Stimulated activated CD4-positive, alpha-beta T cell treated with anti-CD3 and anti-CD28 coated beads, Interleukin-15, amount 100 ng/mL, for 48 hours (primary cell): ENCODE data around the gene PIGP.
A peak's percentile ranks its signal among the peaks of the same experiment; 100 is the strongest.
"Not testable (repeated sequence)": the region's sequence is repeated elsewhere in the genome, so short reads cannot be mapped to it uniquely, and the experiment has no call there.

ENCODE experiments used
- DNase-seq, 2 donors: peaks; one replicate each; pipeline ENCODE4 v3.0.0-alpha.2; 2020; ENCODE audit warnings: low read depth in 2 of 2

The PIGP gene

DNA sequence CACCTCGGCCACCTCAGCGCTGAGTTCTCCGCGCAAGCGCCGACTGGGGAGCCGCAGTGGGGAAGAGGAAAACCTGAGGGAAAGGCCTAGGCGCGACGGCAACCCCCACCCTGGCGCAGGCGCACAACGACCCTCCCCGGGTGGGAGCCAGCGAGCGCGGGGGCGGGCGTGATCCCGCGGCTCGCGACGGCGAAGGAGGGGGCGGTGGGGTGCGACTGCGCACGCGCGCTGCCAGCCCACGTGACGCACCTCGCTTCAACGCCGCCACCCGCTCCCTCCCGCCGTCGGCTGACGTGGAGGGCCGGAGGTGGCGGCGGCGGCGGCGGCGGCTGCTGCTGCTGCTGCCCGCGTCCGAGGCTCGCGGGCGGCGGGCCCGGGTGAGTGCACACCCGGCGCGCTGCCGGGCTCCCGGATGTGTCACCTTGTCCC, at the start of gene PIGP, which contains the start of gene TTC3:
Gene PIGP (minus strand): TSS at position 84 of the 429 bp plus-strand sequence. CDS start 556 bp downstream, outside the sequence.
Gene TTC3 (plus strand): TSS at position 267 of the 429 bp plus-strand sequence. CDS start 14,004 bp downstream, outside the sequence.
- peak; percentile 89 to 95 for DNase-seq

DNA sequence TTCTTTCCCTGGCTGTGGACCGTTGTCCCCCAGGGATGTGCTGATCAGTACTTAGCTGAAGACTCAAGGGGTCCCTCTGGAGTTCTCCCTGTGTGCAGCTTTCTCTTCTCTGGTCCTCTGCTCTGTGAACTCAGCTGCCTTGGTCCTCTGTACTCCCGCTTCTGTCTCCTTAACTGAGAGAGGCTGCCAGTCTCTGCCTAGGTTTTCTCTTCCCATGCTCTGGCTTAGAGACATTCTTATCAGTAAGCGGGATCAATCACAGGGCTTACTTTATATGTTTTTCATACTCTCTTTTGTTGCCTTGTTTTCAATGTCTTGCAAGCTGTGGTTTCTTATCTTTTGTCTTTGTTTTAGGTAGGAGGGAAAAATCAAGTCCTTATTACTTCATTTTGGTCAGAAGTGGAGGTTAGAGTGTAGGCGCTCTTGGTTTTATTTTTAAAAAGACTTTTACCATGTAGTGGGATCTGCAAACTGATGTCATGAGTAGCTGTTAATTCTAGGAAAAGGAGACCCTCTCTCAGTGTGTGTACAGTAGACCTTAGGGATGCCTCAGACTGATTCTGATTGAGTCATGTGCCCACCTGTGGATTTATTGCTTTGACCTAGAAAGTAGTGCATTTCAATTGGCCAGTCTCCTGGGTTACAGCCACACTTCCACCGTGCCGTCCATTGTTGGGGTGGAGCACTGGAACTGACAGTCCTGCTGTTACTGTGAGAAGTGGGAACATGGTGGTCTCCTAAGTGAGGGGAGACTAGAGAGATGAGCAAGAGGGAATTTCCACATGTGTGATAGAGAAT, 46.7 kb upstream of the PIGP start:
- no peak for DNase-seq

DNA sequence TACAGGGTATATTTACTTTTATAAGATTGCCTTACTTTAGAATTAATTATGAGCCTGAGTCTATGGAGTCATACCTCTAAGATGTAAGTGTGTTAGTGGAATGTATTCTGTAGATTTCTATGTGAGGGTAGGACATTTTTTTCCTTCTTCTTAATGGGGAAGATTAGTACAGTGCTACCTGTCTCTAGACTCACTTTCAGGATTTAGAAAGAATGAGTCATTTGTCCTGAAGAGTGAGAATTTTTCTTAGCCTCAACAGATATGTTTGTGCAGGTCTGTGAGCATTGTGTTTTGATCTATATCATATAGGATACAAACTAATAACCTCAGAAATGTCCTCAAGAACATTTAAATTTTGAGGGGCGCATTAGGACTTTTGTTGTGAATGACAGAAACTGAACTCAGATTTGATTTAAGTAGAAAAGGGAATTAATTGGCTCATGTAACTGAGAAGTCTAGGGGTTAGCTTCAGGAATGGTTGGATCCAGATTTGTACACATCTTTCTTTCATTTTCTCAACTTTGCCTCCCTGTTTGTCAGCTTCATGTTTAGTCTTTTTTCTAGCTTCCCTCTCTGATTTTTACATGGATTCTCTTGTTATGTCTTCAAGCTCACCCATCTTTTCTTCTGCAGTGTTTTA, 45.4 kb upstream of the PIGP start:
- no peak for DNase-seq

DNA sequence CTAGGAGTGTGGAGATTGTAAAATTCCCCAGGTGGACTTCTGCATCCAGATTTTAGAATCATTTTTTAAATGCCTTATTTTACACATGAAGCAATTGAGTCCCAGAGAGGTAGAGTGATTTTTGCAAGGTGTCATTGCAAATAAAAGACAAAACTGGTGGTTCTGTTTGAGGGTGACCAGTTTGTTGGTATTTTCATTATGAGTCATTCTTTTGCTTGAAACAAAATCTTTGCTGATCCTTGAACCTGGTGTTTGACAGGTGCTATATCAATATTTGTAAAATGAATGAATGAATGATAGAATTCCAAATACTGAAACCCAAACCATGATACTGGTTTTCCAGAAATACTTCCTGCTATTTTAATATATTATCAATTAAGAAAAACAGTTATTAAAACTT, 44.3 kb upstream of the PIGP start:
- no peak for DNase-seq

DNA sequence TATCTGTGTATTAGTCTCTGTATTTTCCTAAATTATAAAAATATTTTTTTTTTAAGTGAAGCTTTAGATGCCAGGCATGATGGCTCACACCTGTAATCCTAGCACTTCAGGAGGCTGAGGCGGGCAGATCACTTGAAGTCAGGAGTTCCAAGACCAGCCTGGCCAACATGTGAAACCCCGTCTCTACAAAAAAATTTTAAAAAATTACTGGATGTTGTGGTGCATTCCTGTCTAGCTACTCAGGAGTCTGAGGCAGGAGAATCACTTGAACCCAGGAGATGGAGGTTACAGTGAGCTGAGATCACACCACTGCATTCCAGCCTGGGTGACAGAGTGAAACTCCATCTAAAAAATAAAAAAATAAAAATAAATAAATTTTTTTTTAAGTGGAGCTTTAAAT, 43.6 kb upstream of the PIGP start:
- not testable (repeated sequence) for DNase-seq

DNA sequence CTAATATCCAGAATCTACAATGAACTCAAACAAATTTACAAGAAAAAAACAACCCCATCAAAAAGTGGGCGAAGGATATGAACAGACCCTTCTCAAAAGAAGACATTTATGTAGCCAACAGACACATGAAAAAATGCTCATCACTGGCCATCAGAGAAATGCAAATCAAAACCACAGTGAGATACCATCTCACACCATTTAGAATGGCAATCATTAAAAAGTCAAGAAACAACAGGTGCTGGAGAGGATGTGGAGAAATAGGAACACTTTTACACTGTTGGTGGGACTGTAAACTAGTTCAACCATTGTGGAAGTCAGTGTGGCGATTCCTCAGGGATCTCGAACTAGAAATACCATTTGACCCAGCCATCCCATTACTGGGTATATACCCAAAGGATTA, 41.4 kb upstream of the PIGP start:
- not testable (repeated sequence) for DNase-seq

DNA sequence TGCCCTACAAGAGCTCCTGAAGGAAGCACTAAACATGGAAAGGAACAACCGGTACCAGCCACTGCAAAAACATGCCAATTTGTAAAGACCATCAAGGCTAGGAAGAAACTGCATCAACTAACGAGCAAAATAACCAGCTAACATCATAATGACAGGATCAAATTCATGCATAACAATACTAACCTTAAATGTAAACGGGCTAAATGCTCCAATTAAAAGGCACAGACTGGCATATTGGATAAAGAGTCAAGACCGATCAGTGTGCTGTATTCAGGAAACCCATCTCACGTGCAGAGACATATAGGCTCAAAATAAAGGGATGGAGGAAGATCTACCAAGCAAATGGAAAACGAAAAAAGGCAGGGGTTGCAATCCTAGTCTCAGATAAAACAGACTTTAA, 38.2 kb upstream of the PIGP start:
- DNase-seq: not testable (repeated sequence)

DNA sequence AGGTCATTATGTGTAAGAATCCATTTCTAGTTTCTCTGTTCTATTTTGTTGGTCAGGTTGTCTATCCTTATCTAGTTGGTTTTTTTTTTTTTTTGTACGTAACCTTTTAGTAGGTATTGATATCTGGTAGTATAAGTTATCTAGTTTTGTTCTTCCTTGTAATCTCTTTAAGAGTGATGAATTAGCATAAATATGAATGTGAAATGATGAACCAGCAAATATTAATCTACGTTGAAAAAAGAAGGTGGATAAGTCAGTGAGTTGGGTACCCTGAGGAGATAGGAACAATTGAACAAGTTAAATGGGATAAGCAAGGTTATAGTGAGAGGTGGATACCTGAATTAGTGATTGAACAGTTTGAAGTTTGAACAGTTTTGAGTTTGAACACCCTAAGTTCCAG, 34.1 kb upstream of the PIGP start:
- DNase-seq: no peak

DNA sequence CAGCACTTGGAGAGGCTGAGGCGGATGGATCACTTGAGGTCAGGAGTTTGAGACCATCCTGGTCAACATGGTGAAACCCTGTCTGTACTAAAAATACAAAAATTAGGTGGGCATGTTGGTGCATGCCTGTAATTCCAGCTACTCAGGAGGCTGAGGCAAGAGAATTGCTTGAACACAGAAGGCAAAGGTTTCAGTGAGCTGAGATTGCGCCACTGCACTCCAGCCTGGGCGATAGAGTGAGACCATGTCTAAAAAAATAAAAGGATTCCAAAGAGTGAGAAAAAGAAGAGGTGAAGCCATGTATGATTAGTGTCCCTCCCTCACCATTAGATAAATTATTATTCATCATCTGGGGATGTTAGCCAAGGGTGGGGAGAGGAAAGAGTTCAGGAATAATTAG, 29.9 kb upstream of the PIGP start:
- DNase-seq: not testable (repeated sequence)

DNA sequence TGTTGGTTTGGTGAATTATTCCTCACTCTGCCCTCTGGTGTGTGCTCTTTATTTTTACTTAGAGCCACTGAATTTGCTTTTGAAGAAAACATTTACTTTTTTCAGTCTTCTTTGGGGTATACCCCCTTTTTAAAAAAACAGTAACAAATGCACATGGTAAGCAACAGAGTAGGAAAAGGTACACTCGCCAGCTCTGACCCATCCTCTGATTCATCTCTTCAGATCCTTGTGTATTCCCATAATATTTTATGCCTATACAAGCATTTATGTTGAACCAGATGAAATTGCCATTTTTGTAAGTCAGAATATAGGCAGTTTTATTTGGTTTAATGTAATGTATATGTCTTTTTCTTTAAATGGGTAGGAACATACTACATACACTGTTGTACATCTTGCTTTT, 28.5 kb upstream of the PIGP start:
- no peak for DNase-seq

DNA sequence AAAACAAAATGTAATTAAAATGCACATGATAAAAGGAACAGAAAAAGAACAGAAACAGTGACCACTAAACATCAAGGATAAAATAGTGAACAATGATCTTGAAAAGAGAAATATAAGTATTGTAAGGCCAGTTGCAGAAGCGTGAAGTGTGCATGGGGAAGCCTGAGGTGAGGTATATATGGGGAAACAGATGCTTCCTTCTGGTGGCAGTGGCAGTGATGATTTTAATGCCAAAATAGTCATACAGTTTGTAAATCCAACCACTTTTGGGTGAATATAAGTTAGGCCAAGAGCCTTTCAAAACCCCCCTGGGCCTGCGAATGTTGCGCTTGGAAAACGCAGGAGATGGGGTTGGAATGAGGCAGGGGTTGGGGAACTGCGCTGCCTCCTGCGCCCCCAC, 27.4 kb upstream of the PIGP start:
- no peak for DNase-seq

DNA sequence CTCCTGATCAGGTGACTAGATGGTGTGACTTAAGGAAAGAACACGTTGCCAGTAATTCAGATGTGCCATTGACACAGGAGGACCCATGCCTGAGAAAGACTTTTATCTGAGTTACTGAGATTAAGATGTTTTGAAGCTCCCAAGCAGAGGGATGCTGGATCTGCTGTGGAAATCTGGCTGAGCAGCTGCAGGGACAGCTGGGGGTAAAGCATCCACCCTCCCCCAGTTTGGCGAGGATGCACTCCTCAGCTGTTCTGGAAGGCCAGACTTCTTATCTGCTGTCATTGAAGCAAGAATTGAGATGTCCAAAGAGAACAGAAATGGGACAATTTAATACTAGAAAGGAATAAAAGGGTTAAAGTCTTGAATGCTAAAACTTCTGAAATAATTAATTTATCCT, 25.9 kb upstream of the PIGP start:
- DNase-seq: no peak

DNA sequence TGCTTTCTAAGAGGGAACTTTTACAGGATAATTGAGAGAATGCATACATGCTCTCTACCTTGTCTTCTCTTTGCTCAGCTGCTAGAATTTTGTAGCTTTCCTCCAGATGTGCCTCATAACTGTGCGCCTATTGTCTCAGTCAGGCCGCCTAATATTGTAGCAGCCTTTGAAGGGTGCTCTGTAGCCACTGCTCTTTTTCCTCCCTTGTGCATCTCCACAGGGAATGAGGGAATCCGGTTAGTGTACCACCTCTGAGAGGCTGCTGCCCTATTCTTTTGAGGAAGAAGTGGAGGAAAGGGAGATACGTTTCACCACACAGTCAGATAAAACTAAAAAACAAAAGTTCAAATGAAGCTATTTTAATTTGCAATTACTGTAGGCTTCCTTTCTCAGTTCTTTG, 22.9 kb upstream of the PIGP start:
- no peak for DNase-seq

DNA sequence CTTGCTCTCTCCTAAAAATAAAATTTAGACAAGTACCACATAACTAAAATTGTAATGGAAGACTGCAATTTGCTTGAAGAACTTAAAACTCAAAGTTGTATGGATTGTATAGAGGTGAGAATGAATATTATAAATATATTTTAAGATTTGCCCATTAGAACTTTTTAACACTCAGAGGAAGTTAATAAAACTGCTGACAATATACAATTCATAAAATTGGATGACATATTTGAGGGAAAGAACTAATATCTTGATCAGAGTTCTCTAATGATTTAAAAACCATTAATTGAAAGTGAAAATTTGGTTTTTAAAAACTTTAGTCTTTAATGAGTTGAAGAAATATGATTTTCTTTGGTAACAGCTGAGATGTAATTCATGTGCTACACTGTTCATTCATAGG, 21.1 kb upstream of the PIGP start:
- DNase-seq: no peak

DNA sequence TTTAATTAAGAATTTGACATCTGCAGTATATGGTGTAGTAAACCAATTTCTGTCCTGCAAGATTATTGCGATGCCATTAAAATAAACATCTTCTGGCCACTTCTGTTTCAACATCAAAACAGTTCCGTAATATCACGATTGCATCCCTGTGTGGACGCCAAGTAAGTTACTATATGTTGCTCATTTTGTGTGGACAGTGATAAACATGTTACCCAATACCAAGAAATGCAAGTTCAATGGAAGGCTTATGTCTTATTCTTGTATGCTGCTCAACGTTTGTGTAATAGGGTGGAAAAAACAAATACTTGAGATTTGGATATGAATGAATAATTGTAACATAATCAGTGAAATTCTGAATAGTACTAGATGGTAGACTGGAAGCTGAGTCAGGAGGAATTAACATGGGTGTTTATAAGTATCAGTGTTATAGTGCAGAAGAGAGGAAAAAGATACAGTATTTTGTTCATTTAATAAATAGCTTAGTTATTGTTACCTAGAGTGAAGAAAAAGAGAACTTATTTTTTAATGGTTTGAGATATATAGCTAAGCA, 15.4 kb upstream of the PIGP start:
- no peak for DNase-seq

DNA sequence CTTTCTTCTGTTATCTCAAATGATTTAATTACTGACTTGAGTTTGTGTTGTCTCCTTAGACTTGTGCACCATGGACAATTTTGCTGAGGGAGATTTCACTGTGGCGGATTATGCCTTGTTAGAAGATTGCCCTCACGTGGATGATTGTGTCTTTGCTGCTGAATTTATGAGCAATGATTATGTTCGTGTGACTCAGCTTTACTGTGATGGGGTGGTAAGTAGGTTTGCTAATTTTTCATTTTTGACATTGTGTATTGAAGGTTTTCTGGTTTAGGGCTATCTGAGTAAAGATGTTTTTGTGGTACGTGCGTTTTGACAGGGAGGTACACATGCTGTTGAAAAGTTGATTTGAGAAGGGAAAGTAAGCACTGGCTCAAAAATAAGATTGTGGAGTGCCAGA, 14.3 kb upstream of the PIGP start:
- no peak for DNase-seq

DNA sequence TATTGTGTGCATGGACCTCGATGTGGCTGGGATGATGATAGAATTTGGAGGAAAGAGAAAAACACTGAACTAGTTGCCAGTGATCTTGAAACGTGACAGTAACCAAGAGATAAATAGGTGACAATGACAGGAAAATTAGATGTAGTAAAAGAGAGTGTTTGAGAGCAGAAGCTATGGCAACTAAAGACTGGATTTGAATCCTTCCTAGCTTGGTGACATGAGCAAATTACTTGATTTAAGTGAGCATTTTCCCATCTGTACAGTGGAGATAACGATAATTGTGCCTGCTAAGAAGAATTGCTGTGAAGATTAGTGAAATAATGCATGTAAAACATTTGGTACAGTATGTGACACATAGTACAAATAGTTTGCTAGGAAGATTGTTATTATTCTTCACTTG, 12.9 kb upstream of the PIGP start:
- no peak for DNase-seq

DNA sequence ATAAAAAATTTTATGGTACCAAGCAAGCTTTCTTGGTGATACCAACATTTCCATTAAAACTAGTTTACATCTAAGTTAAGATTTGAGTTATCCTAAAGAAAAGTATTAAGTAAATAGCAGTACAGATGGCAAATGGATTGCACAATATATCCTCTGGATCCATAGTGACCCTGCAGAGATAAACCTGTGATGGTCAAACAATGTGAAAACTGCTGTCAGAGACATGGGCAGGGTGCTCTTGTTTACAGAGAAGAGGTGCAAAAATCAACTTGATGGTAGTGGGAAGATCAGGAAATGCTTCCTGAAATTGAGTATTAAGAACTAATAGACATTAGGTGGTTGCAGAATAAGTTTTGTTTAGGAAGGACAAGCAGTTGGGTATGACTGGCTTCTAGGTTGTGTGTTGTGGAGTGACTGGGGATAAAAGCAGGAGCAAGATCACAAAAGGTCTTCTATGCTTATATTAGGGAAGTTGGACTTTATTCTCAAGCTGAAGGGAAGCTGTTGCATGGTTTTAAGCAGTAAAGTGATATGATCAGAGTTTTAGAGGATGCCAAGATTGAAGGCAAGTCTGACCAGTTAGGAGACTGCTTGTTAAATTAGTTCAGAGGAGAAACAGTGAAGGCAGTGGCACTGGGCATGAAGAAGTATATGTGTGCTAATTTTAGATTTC, 10.1 kb upstream of the PIGP start:
- DNase-seq: no peak

DNA sequence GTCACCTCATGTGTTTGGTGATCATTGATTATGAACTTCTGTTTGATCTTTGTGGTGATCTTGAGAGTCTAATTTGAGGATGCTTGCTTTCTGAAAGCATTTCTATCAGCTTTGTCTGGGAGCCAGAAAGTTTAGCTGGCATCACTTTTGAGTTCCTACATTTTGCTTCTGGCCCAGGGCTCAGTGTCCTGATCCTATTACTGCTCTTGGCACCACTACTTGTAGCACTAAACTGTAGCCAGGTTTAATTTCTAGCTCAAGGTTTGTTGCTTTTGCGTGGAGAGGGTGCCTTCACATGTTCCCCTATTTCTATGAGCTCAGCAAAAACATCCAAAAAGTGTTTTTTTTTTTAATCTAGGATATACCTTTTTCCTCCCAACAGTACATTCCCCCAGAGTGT, 9.5 kb upstream of the PIGP start:
- DNase-seq: no peak

DNA sequence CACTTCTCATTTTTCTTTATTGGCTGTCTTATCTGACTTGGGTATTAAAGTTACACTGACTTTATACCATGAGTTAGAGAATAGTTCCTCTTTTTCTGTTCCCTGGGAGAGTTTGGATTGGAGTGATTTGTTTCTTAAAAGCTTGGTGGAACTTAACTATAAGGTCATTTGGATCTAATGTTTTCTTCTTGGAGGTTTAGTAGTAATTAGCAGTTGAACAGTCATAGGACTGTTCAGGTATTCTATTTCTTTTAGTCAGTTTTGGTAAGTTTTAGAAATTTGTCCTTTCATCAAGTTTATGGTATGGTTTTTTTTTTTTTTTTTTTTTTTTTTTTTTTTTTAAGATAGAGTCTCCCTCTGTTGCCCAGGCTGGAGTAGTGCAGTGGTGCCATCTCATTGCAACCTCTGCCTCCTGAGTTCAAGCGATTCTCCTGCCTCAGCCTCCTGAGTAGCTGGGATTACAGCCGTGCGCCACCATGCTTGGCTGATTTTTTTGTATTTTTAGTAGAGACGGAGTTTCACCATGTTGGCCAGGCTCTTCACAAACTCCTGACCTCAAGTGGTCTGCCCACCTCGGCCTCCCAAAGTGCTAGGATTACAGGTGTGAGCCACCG, 6.4 kb upstream of the PIGP start:
- DNase-seq: no peak

DNA sequence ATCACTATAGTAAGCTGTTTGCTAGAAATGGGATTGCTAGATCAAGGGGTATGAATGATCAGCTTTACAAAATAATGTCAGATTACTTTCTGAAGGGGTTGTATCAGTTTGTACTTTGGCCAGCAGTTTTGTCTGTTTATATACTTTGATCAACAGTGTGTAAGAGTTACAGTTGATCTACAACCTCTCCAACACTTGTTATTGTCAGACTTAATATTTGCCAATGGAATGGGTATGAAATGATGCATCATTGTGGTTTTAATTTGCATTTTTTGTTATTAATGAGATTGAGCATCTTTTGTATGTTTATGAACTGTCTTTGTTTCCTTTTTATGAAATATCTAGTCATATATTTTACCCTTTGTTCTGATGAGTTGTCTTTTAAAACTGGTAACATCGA, 4.5 kb upstream of the PIGP start:
- no peak for DNase-seq
